HL-60 (cell line): ENCODE data around the gene EHBP1L1.

ENCODE experiments used
- DNase-seq, 2 experiments: peaks; one replicate each; pipeline ENCODE4 v3.0.0-alpha.2; 2010 to 2020; ENCODE audit warnings: low read depth in 1 of 2, low spot score in 1 of 2
- H3K27ac ChIP-seq: fragments of 250-450 bp; sonication (Bioruptor Pico); replicated peaks from 2 replicates; pipeline ENCODE4 v1.5.1; 2020; ENCODE audit warnings: mild to moderate bottlenecking, moderate library complexity
- H3K27me3 ChIP-seq: fragments of 250-450 bp; sonication (Bioruptor Pico); 2 replicates; pipeline ENCODE4 v1.5.1; 2021; ENCODE audit warnings: mild to moderate bottlenecking, moderate library complexity; ENCODE audit not compliant: insufficient read depth, poor library complexity, severe bottlenecking
- H3K4me3 ChIP-seq: replicated peaks from 2 replicates; pipeline ENCODE4 v1.5.1; 2011; ENCODE audit warnings: mild to moderate bottlenecking, control low read depth, low read length; ENCODE audit not compliant: insufficient read depth
- CTCF ChIP-seq: IDR thresholded peaks from one replicate; pipeline ENCODE4 v1.5.1; 2011; ENCODE audit warnings: low read length, control low read depth, inconsistent platforms; ENCODE audit not compliant: insufficient read depth
- GABPA ChIP-seq: IDR thresholded peaks from 2 replicates; pipeline ENCODE4 v1.6.1; 2012; ENCODE audit warnings: low read depth
- POLR2AphosphoS5 ChIP-seq: IDR thresholded peaks from 2 replicates; pipeline ENCODE4 v1.6.1; 2012; ENCODE audit warnings: low read depth
- SPI1 ChIP-seq: IDR thresholded peaks from 2 replicates; pipeline ENCODE4 v1.6.1; 2012; ENCODE audit warnings: low read depth, mild to moderate bottlenecking, borderline replicate concordance
- TF ChIP-seq, protein P1 (sequence below): IDR thresholded peaks from 2 replicates; pipeline ENCODE4 v1.6.1; 2012; ENCODE audit warnings: low read depth; ENCODE audit not compliant: insufficient replicate concordance

The EHBP1L1 gene

GRCh38 chr11:65529475-65530156 is 46.2 kb upstream of the EHBP1L1 start:
- TF ChIP-seq GABPA (no peak), POLR2AphosphoS5 (no peak), CTCF (no peak), SPI1 (no peak)
- TF ChIP-seq, protein P1, sequence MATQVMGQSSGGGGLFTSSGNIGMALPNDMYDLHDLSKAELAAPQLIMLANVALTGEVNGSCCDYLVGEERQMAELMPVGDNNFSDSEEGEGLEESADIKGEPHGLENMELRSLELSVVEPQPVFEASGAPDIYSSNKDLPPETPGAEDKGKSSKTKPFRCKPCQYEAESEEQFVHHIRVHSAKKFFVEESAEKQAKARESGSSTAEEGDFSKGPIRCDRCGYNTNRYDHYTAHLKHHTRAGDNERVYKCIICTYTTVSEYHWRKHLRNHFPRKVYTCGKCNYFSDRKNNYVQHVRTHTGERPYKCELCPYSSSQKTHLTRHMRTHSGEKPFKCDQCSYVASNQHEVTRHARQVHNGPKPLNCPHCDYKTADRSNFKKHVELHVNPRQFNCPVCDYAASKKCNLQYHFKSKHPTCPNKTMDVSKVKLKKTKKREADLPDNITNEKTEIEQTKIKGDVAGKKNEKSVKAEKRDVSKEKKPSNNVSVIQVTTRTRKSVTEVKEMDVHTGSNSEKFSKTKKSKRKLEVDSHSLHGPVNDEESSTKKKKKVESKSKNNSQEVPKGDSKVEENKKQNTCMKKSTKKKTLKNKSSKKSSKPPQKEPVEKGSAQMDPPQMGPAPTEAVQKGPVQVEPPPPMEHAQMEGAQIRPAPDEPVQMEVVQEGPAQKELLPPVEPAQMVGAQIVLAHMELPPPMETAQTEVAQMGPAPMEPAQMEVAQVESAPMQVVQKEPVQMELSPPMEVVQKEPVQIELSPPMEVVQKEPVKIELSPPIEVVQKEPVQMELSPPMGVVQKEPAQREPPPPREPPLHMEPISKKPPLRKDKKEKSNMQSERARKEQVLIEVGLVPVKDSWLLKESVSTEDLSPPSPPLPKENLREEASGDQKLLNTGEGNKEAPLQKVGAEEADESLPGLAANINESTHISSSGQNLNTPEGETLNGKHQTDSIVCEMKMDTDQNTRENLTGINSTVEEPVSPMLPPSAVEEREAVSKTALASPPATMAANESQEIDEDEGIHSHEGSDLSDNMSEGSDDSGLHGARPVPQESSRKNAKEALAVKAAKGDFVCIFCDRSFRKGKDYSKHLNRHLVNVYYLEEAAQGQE: no peak
- Histone ChIP-seq H3K27me3 (no peaks in the 10 kb centered on the region), H3K4me3 (no peak overlapping the region), H3K27ac (no peak overlapping the region)
- no peak for DNase-seq

DNA sequence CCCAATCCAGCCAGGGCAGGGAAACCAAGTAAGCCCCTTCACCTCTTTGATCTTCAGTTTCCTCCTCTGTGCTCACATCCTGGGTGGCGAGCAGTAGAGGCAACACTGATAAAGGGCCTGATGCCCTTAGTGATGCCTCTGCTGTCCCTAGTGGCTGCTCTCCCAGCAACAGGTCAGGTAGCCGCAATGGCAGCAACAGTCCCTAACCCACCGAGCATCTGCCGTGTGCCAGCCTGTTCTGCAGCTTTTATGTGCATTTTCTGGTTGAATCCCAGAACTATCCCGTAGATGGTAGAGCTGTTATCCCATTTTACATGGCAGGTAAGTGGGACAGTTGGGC is 45.7 kb upstream of the EHBP1L1 start:
- no peak overlapping the region for H3K27ac ChIP-seq
- H3K27me3 ChIP-seq: no peaks in the 10 kb centered on the region
- H3K4me3 ChIP-seq: no peak overlapping the region
- DNase-seq: no peak
- TF ChIP-seq, protein P1: no peak
- TF ChIP-seq CTCF (peak; percentile 26), GABPA (no peak), POLR2AphosphoS5 (no peak), SPI1 (no peak)

- Histone ChIP-seq H3K4me3 (no peak overlapping the region), H3K27ac (no peak overlapping the region), H3K27me3 (no peaks in the 10 kb centered on the region)
- no peak for DNase-seq
- TF ChIP-seq POLR2AphosphoS5 (no peak), SPI1 (no peak), CTCF (no peak), GABPA (no peak)
Measured at GRCh38 chr11:65532388-65533064, 43.3 kb upstream of the EHBP1L1 start.
